Parathyroid adenoma (tissue), 2 donors: Measurements from ENCODE around the gene EIF2S1.

Experiments used
- H2AFZ ChIP-seq: fragments of 300-600 bp; sonication (generic); one replicate; pipeline ENCODE4 v1.7.0; 2017; ENCODE audit warnings: antibody characterized with exemption, mild to moderate bottlenecking
- H3K27ac ChIP-seq: fragments of 300-600 bp; sonication (generic); one replicate; pipeline ENCODE4 v1.7.0; 2017
- H3K27me3 ChIP-seq: fragments of 300-600 bp; sonication (generic); one replicate; pipeline ENCODE4 v1.7.0; 2017; ENCODE audit warnings: low read length; ENCODE audit not compliant: control insufficient read depth, insufficient read depth
- H3K36me3 ChIP-seq: fragments of 300-600 bp; sonication (generic); one replicate; pipeline ENCODE4 v1.7.0; 2017; ENCODE audit warnings: low read length; ENCODE audit not compliant: control insufficient read depth, insufficient read depth
- H3K4me1 ChIP-seq: fragments of 300-600 bp; sonication (generic); one replicate; pipeline ENCODE4 v1.7.0; 2017; ENCODE audit warnings: control low read depth
- H3K4me2 ChIP-seq: fragments of 300-600 bp; sonication (generic); one replicate; pipeline ENCODE4 v1.7.0; 2017; ENCODE audit warnings: low read length
- H3K4me3 ChIP-seq: fragments of 300-600 bp; sonication (generic); one replicate; pipeline ENCODE4 v1.7.0; 2017; ENCODE audit warnings: low read depth, low read length
- H3K79me2 ChIP-seq: fragments of 300-600 bp; sonication (generic); one replicate; pipeline ENCODE4 v1.7.0; 2017; ENCODE audit warnings: control low read depth
- H3K9ac ChIP-seq: fragments of 300-600 bp; sonication (generic); one replicate; pipeline ENCODE4 v1.7.0; 2017; ENCODE audit warnings: mild to moderate bottlenecking
- H3K9me3 ChIP-seq: fragments of 300-600 bp; sonication (generic); one replicate; pipeline ENCODE4 v1.7.0; 2017; ENCODE audit warnings: low read length; ENCODE audit not compliant: control insufficient read depth
- CTCF ChIP-seq: fragments of 300-600 bp; sonication (generic); IDR thresholded peaks from one replicate; pipeline ENCODE4 v1.7.0; 2017; ENCODE audit warnings: antibody characterized with exemption, mild to moderate bottlenecking
- donor health status: primary hyperparathyroidism.

Gene EIF2S1

GRCh38 chr14:67345583-67345982 is 14.5 kb upstream of the EIF2S1 start:
- H3K27me3 ChIP-seq, result no peaks in the 10 kb centered on the region
- TF ChIP-seq CTCF, result no peak
- no peaks in the 10 kb centered on the region for H3K36me3 ChIP-seq
- no peak overlapping the region for H3K4me2 ChIP-seq
- H3K9me3 ChIP-seq, result no peaks in the 10 kb centered on the region
- no peak overlapping the region for H3K9ac ChIP-seq
- H3K4me1 ChIP-seq, result no peaks in the 10 kb centered on the region
- H3K4me3 ChIP-seq, result no peak overlapping the region
- no peak overlapping the region for H3K27ac ChIP-seq
- H3K79me2 ChIP-seq, result no peaks in the 10 kb centered on the region
- H2AFZ ChIP-seq, result no peak overlapping the region

- Histone ChIP-seq H2AFZ (no peak overlapping the region), H3K9me3 (no peaks in the 10 kb centered on the region), H3K27ac (no peak overlapping the region), H3K4me1 (no peaks in the 10 kb centered on the region), H3K4me3 (no peak overlapping the region), H3K9ac (no peak overlapping the region), H3K4me2 (no peak overlapping the region), H3K36me3 (no peaks in the 10 kb centered on the region), H3K27me3 (no peaks in the 10 kb centered on the region), H3K79me2 (peaks cover 15% of the 10 kb centered on the region)
- no peak for TF ChIP-seq CTCF
Measured at GRCh38 chr14:67352055-67352454, 8.1 kb upstream of the EIF2S1 start.

GRCh38 chr14:67357186-67357968 is 2.8 kb upstream of the EIF2S1 start:
- Histone ChIP-seq H3K36me3 (no peaks in the 10 kb centered on the region), H3K9me3 (no peaks in the 10 kb centered on the region), H3K79me2 (peaks cover 37% of the 10 kb centered on the region), H3K4me1 (no peaks in the 10 kb centered on the region), H3K27me3 (no peaks in the 10 kb centered on the region), H3K27ac (no peak overlapping the region), H2AFZ (no peak overlapping the region), H3K4me3 (peak overlapping the region; percentile 8), H3K4me2 (peak overlapping the region; percentile 84), H3K9ac (no peak overlapping the region)
- TF ChIP-seq CTCF, result no peak

GRCh38 chr14:67357969-67358354 is 2.2 kb upstream of the EIF2S1 start:
- Histone ChIP-seq H3K36me3 (no peaks in the 10 kb centered on the region), H3K4me3 (peak overlapping the region; percentile 96), H3K79me2 (peaks cover 37% of the 10 kb centered on the region), H3K9ac (no peak overlapping the region), H3K9me3 (no peaks in the 10 kb centered on the region), H3K4me1 (no peaks in the 10 kb centered on the region), H3K4me2 (peak overlapping the region; percentile 84), H3K27me3 (no peaks in the 10 kb centered on the region), H2AFZ (no peak overlapping the region), H3K27ac (no peak overlapping the region)
- no peak for TF ChIP-seq CTCF
